Parathyroid adenoma (tissue), 2 donors: ENCODE results near the gene ZNF585A.

ENCODE experiments used
- H2AFZ ChIP-seq: fragments of 300-600 bp; sonication (generic); one replicate; pipeline ENCODE4 v1.7.0; 2017; ENCODE audit warnings: antibody characterized with exemption, mild to moderate bottlenecking
- H3K27ac ChIP-seq: fragments of 300-600 bp; sonication (generic); one replicate; pipeline ENCODE4 v1.7.0; 2017
- H3K27me3 ChIP-seq: fragments of 300-600 bp; sonication (generic); one replicate; pipeline ENCODE4 v1.7.0; 2017; ENCODE audit warnings: low read length; ENCODE audit not compliant: control insufficient read depth, insufficient read depth
- H3K36me3 ChIP-seq: fragments of 300-600 bp; sonication (generic); one replicate; pipeline ENCODE4 v1.7.0; 2017; ENCODE audit warnings: low read length; ENCODE audit not compliant: control insufficient read depth, insufficient read depth
- H3K4me1 ChIP-seq: fragments of 300-600 bp; sonication (generic); one replicate; pipeline ENCODE4 v1.7.0; 2017; ENCODE audit warnings: control low read depth
- H3K4me2 ChIP-seq: fragments of 300-600 bp; sonication (generic); one replicate; pipeline ENCODE4 v1.7.0; 2017; ENCODE audit warnings: low read length
- H3K4me3 ChIP-seq: fragments of 300-600 bp; sonication (generic); one replicate; pipeline ENCODE4 v1.7.0; 2017; ENCODE audit warnings: low read depth, low read length
- H3K79me2 ChIP-seq: fragments of 300-600 bp; sonication (generic); one replicate; pipeline ENCODE4 v1.7.0; 2017; ENCODE audit warnings: control low read depth
- H3K9ac ChIP-seq: fragments of 300-600 bp; sonication (generic); one replicate; pipeline ENCODE4 v1.7.0; 2017; ENCODE audit warnings: mild to moderate bottlenecking
- H3K9me3 ChIP-seq: fragments of 300-600 bp; sonication (generic); one replicate; pipeline ENCODE4 v1.7.0; 2017; ENCODE audit warnings: low read length; ENCODE audit not compliant: control insufficient read depth
- TF ChIP-seq, protein P1 (sequence below): fragments of 300-600 bp; sonication (generic); IDR thresholded peaks from one replicate; pipeline ENCODE4 v1.7.0; 2017; ENCODE audit warnings: antibody characterized with exemption, mild to moderate bottlenecking
- donor health status: primary hyperparathyroidism.

Gene ZNF585A

DNA sequence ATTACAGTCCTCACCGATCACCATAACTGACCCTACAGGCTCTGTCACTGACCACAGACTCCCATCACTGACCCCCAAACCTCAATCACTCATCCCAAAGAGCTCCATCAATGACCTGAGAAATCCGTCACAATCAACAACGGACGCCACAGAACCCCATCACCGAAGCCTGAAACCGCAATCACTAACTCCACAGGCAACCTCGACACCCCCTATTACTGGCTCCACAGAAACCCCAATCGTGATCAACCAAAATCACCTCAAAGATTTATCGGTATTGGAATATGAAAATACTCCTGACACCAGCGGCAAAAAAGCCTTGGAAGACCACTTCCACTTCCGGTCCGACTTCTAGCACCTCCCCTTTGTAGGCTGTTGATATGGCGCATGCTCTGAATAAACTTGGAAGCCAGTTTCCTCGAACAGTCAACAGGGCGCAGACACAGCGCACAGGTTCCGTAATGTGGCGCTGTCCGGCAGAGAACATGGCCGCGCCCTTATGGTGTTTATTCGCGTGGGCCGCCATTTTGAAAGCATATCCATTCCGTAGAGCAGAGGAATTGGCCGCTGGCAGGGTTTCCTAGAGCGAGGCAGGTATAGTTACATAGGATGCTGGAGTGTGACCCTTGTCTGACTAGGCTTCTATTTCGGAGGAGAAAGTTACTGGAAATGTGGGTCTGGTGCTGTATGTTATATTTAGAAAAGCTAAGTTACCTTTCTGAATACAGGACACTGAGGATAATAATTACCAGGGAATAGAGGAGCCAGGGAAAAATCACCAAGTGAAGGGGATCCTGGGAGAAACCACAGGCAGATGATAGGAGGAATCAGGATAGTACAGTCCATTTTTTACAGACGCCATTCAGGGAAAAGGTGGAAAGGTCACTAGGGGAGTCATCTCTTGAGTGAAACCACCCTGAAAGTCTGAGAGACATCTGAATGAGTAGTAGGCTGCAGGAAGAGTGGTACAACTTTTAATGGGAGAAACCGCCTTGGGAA is at the start of gene ZNF585A:
TSS of gene ZNF585A (minus strand) at position 328 of the 999 bp plus-strand sequence. CDS start 2,785 bp downstream, outside the sequence.
- no peaks in the 10 kb centered on the region for H3K79me2 ChIP-seq
- no peaks in the 10 kb centered on the region for H3K4me1 ChIP-seq
- H2AFZ ChIP-seq, result peak within 1 kb of the TSS; percentile 82
- peak within 1 kb of the TSS; percentile 40 for H3K27ac ChIP-seq
- H3K9ac ChIP-seq, result no peak within 1 kb of the TSS
- H3K36me3 ChIP-seq, result peaks cover 2% of the 10 kb centered on the region
- TF ChIP-seq, protein P1, sequence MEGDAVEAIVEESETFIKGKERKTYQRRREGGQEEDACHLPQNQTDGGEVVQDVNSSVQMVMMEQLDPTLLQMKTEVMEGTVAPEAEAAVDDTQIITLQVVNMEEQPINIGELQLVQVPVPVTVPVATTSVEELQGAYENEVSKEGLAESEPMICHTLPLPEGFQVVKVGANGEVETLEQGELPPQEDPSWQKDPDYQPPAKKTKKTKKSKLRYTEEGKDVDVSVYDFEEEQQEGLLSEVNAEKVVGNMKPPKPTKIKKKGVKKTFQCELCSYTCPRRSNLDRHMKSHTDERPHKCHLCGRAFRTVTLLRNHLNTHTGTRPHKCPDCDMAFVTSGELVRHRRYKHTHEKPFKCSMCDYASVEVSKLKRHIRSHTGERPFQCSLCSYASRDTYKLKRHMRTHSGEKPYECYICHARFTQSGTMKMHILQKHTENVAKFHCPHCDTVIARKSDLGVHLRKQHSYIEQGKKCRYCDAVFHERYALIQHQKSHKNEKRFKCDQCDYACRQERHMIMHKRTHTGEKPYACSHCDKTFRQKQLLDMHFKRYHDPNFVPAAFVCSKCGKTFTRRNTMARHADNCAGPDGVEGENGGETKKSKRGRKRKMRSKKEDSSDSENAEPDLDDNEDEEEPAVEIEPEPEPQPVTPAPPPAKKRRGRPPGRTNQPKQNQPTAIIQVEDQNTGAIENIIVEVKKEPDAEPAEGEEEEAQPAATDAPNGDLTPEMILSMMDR, result peak; percentile 30
- peak within 1 kb of the TSS; percentile 99 for H3K4me2 ChIP-seq
- no peaks in the 10 kb centered on the region for H3K9me3 ChIP-seq
- no peaks in the 10 kb centered on the region for H3K27me3 ChIP-seq
- H3K4me3 ChIP-seq, result peak within 1 kb of the TSS; percentile 100

DNA sequence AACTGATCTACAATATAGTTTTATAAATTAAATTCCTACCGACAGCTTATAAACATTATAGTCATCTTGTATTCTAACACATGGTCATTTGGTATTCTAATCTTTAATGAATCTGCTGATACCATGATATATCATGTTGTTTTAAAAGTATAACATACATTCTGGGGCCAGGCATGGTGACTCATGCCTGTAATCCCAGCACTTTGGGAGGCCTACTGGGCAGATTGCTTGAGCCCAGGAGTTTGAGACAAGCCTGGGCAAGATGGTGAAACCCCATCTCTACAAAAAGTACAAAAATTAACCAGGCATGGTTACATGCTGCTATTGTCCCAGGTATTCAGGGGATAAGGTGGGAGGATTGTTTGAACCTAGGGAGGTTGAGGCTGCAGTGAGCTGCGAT is 48.6 kb upstream of the ZNF585A start:
- Histone ChIP-seq H3K4me2 (no peak overlapping the region), H3K4me1 (no peaks in the 10 kb centered on the region), H3K9ac (no peak overlapping the region), H3K36me3 (no peaks in the 10 kb centered on the region), H2AFZ (no peak overlapping the region), H3K9me3 (no peaks in the 10 kb centered on the region), H3K79me2 (peaks cover 7% of the 10 kb centered on the region), H3K27me3 (no peaks in the 10 kb centered on the region), H3K27ac (no peak overlapping the region), H3K4me3 (no peak overlapping the region)
- TF ChIP-seq, protein P1, result no peak

DNA sequence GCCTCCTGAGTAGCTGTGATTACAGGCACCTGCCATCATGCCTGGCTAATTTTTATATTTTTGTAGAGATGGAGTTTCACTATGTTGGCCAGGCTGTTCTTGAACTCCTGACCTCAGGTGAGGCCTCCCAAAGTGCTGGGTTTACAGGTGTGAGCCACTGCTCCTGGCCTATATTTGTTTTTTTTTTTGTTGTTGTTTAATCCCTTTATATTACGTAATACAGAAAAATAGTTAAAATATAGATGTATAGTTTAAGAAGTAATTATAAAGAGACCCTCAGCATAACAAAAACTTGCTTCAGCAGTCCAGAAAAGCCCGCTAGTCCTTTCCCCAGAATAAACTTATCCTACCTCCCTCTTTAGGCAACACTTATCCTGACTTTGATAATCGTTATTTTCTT is 47.9 kb upstream of the ZNF585A start:
- no peaks in the 10 kb centered on the region for H3K9me3 ChIP-seq
- no peak overlapping the region for H3K4me3 ChIP-seq
- H3K4me1 ChIP-seq, result no peaks in the 10 kb centered on the region
- TF ChIP-seq, protein P1, result no peak
- H3K79me2 ChIP-seq, result peaks cover 7% of the 10 kb centered on the region
- no peak overlapping the region for H3K4me2 ChIP-seq
- H3K36me3 ChIP-seq, result no peaks in the 10 kb centered on the region
- no peaks in the 10 kb centered on the region for H3K27me3 ChIP-seq
- no peak overlapping the region for H3K9ac ChIP-seq
- H2AFZ ChIP-seq, result no peak overlapping the region
- H3K27ac ChIP-seq, result no peak overlapping the region

DNA sequence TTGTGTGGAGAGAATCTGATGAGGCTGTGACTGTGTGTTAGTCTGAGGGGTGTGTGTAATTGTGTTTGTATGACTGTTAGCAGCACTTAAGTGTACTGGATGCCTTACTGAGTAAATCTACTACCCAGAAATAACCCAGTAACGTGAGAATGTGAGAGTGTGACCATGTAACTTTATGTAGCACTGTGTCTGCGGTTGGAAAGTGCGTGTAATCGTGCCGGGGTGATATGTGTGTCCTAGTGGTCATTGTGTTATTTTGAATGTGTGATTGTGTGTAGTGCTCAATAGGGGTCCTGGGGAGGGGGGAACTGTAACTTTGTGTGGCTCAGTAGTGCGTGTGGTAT is 46.1 kb upstream of the ZNF585A start:
- Histone ChIP-seq H3K4me2 (peak overlapping the region; percentile 90), H3K4me1 (no peaks in the 10 kb centered on the region), H3K4me3 (peak overlapping the region; percentile 78), H2AFZ (peak overlapping the region; percentile 76), H3K9ac (no peak overlapping the region), H3K27me3 (no peaks in the 10 kb centered on the region), H3K9me3 (no peaks in the 10 kb centered on the region), H3K27ac (peak overlapping the region; percentile 73), H3K36me3 (no peaks in the 10 kb centered on the region), H3K79me2 (peaks cover 7% of the 10 kb centered on the region)
- TF ChIP-seq, protein P1, result no peak
